A549 (cell line): ENCODE results near the gene C2CD3. TPM values are rescaled to one million over a fixed set of nuclear protein-coding genes. Genes with fewer than 3 reads are reported as not detected.

Experiments
- ATAC-seq, 2 experiments: fragments of 200-7000 bp in 1 of 2; fragments of >200 bp in 1 of 2; cut with Nextera tagmentation in 1 of 2; cut with Tn5 transposase in 1 of 2; 3 replicates each; pipeline versions ENCODE4 v1.8.0 to v1.9.1; 2018 to 2020; ENCODE audit warnings: mild to moderate bottlenecking in 1 of 2, moderate library complexity in 1 of 2
- CTCF ChIA-PET: fragments of 300-600 bp; sonication (Branson Sonifier 250); formaldehyde crosslinking; extraction: SDS; loops from one replicate; lab custom pipeline; 2021; ENCODE audit warnings: antibody characterized with exemption, inconsistent platforms; lab: Yijun Ruan, JAX
- POLR2A ChIA-PET: fragments of 350-600 bp; formaldehyde crosslinking; extraction: SDS; loops from one replicate; lab custom pipeline; 2021; ENCODE audit warnings: antibody characterized with exemption, inconsistent platforms; lab: Yijun Ruan, JAX
- DNase-seq, 2 experiments: peaks; one replicate each; pipeline versions ENCODE4 v3.0.0 to v3.0.0-alpha.2; 2011 to 2016; ENCODE audit warnings: low read depth in 1 of 2, low spot score in 1 of 2
- FAIRE-seq: peaks from 2 replicates; lab custom pipeline; 2011; peaks lifted over from hg19 to GRCh38; lab: Jason Lieb, UNC
- H3K27ac ChIP-seq, 2 experiments: fragments of >200 bp; sonication (Bioruptor Twin); formaldehyde crosslinking; 3 replicates each; pipeline ENCODE4 v1.5.1; 2016 to 2017
- H3K4me1 ChIP-seq: fragments of >200 bp; sonication (Bioruptor Twin); formaldehyde crosslinking; 3 replicates; pipeline ENCODE4 v1.6.1; 2016
- H3K4me2 ChIP-seq: fragments of >200 bp; sonication (Bioruptor Twin); formaldehyde crosslinking; 3 replicates; pipeline ENCODE4 v1.6.1; 2016
- H3K4me3 ChIP-seq: fragments of >200 bp; sonication (Bioruptor Twin); formaldehyde crosslinking; 3 replicates; pipeline ENCODE4 v1.5.1; 2016
- H3K9me3 ChIP-seq: fragments of >200 bp; sonication (Bioruptor Twin); formaldehyde crosslinking; 3 replicates; pipeline ENCODE4 v1.6.1; 2016
- ATOH8 ChIP-seq: fragments of 250-450 bp; sonication (Bioruptor Pico); IDR thresholded peaks from 2 replicates; pipeline ENCODE4 v1.5.0; 2020; ENCODE audit warnings: low read depth, mild to moderate bottlenecking, moderate library complexity
- BHLHE40 ChIP-seq: IDR thresholded peaks from 2 replicates; pipeline ENCODE4 v1.6.1; 2012; ENCODE audit warnings: low read depth, low read length, inconsistent platforms
- CBX2 ChIP-seq: fragments of 200-600 bp; sonication (generic); IDR thresholded peaks from 2 replicates; pipeline ENCODE4 v1.6.1; 2016; ENCODE audit warnings: low read depth, mild to moderate bottlenecking, borderline replicate concordance
- CTCF ChIP-seq: fragments of >200 bp; sonication (Bioruptor Twin); formaldehyde crosslinking; IDR thresholded peaks from 3 replicates; pipeline ENCODE4 v1.5.1; 2016
- E2F6 ChIP-seq: IDR thresholded peaks from 2 replicates; pipeline ENCODE4 v1.6.1; 2012; ENCODE audit warnings: low read depth, borderline replicate concordance
- EHF ChIP-seq: fragments of 250-450 bp; sonication (Bioruptor Pico); IDR thresholded peaks from 2 replicates; pipeline ENCODE4 v1.5.0; 2020; ENCODE audit warnings: mild to moderate bottlenecking
- ELK1 ChIP-seq: fragments of 150-350 bp; IDR thresholded peaks from 2 replicates; pipeline ENCODE4 v1.6.1; 2014; ENCODE audit warnings: low read depth, mild to moderate bottlenecking, low read length
- EP300 ChIP-seq, 2 experiments: fragments of >200 bp; sonication (Bioruptor Twin); formaldehyde crosslinking; IDR thresholded peaks; 2 replicates in 1 of 2; 3 replicates in 1 of 2; pipeline ENCODE4 v1.6.1; 2016 to 2017
- HDAC2 ChIP-seq: fragments of 200-600 bp; sonication (generic); IDR thresholded peaks from 2 replicates; pipeline ENCODE4 v1.6.1; 2016
- HEYL ChIP-seq: fragments of 250-450 bp; sonication (Bioruptor Pico); IDR thresholded peaks from 2 replicates; pipeline ENCODE4 v1.8.0; 2021; ENCODE audit warnings: mild to moderate bottlenecking, moderate library complexity
- HOXB5 ChIP-seq: fragments of 250-450 bp; sonication (Bioruptor Pico); IDR thresholded peaks from 2 replicates; pipeline ENCODE4 v1.5.0; 2020; ENCODE audit warnings: mild to moderate bottlenecking, moderate library complexity
- JUNB ChIP-seq: fragments of >200 bp; sonication (Bioruptor Twin); formaldehyde crosslinking; IDR thresholded peaks from 2 replicates; pipeline ENCODE4 v1.6.1; 2016
- KDM5A ChIP-seq: fragments of 200-600 bp; sonication (generic); IDR thresholded peaks from 2 replicates; pipeline ENCODE4 v1.6.1; 2016; ENCODE audit warnings: antibody characterized with exemption, mild to moderate bottlenecking
- MAFK ChIP-seq: fragments of 450-650 bp; IDR thresholded peaks from 2 replicates; pipeline ENCODE4 v1.6.1; 2014; ENCODE audit not compliant: partially characterized antibody
- MAX ChIP-seq: IDR thresholded peaks from 2 replicates; pipeline ENCODE4 v1.6.1; 2012
- MAZ ChIP-seq: fragments of 150-350 bp; IDR thresholded peaks from 2 replicates; pipeline ENCODE4 v1.6.1; 2014; ENCODE audit warnings: antibody characterized with exemption, low read depth, low read length, borderline replicate concordance
- MYC ChIP-seq: IDR thresholded peaks from 2 replicates; pipeline ENCODE4 v1.6.1; 2012; ENCODE audit warnings: mild to moderate bottlenecking, inconsistent platforms, low read length, improper control_type of control experiment, borderline replicate concordance
- NFE2L2 ChIP-seq: fragments of 150-350 bp; conservative IDR thresholded peaks from 2 replicates; pipeline ENCODE4 v1.6.1; 2014; ENCODE audit warnings: low read length
- PHF8 ChIP-seq: fragments of 200-600 bp; sonication (generic); IDR thresholded peaks from 2 replicates; pipeline ENCODE4 v1.6.1; 2016; ENCODE audit warnings: low read depth, mild to moderate bottlenecking, antibody characterized with exemption, moderate library complexity, borderline replicate concordance
- RARB ChIP-seq: fragments of 250-450 bp; sonication (Bioruptor Pico); IDR thresholded peaks from 2 replicates; pipeline ENCODE4 v1.8.0; 2021; ENCODE audit warnings: mild to moderate bottlenecking, moderate library complexity
- RCOR1 ChIP-seq: fragments of 150-350 bp; IDR thresholded peaks from 2 replicates; pipeline ENCODE4 v1.6.1; 2014; ENCODE audit warnings: antibody characterized with exemption, low read length, low read depth
- RNF2 ChIP-seq: fragments of 200-600 bp; sonication (generic); IDR thresholded peaks from 2 replicates; pipeline ENCODE4 v1.6.1; 2016; ENCODE audit warnings: low read depth, mild to moderate bottlenecking, antibody characterized with exemption, moderate library complexity, borderline replicate concordance
- TP53 ChIP-seq: fragments of 250-450 bp; sonication (Bioruptor Pico); IDR thresholded peaks from 2 replicates; pipeline ENCODE4 v1.5.0; 2021; ENCODE audit warnings: mild to moderate bottlenecking, moderate library complexity
- WGBS: methylation state at CpG from one replicate; pipeline ENCODE4 v1.1.6; 2017; ENCODE audit errors: missing lambda C conversion rate; 5-methylcytosine and 5-hydroxymethylcytosine counted together
- polyA plus RNA-seq, 4 experiments: library from polyadenylated mRNA; depleted of rRNA in 3 of 4; stranded (reverse); fragments of >200 nt; fragmentation: RNase III in 1 of 4; extraction: RNeasy Plus Mini Kit Qiagen cat#74134 plus additional on column Dnase treatment in 1 of 4; gene quantifications; 2 replicates in 3 of 4; 3 replicates in 1 of 4; pipeline ENCODE4 v1.2.3, GENCODE V29; 2011 to 2017

Gene C2CD3
- polyA plus RNA-seq, 2 of the 4 experiments (the other 2 are of a cell fraction) = 15.2 to 19.8 TPM

- ATAC-seq (no peak), FAIRE-seq (no peak), DNase-seq (no peak)
- ChIA-PET POLR2A (interaction anchor here (2.2 kb wide), 1 partner anchor 10 kb away, joined by 10 read pairs; the partner anchor contains the start of gene UCP2), CTCF (interaction anchor here (0.5 to 1.9 kb wide), 4 partner anchors 9 to 845 kb away, joined by 3 to 14 read pairs (median 3); no protein-coding TSS in a partner anchor)
- peaks cover 6% of the 10 kb centered on the region; the same call in 2 of the 3 replicates for H3K4me1 ChIP-seq
- no peak overlapping the region for H3K4me2 ChIP-seq
- H3K9me3 ChIP-seq = no peaks in the 10 kb centered on the region
- 87% methylated on average over 11 of the region's 11 CpGs for WGBS
- H3K27ac ChIP-seq = no peak overlapping the region
- no peak overlapping the region for H3K4me3 ChIP-seq
- TF ChIP-seq PHF8 (no peak), ELK1 (no peak), HOXB5 (CRISPR knock-in tag) (no peak), TP53 (no peak), RCOR1 (no peak)
Observed at GRCh38 chr11:73972620-73973449, 198.0 kb downstream of the C2CD3 start.

- Histone ChIP-seq H3K4me2 (no peak overlapping the region), H3K4me1 (peaks cover 6% of the 10 kb centered on the region; the same call in 2 of the 3 replicates), H3K27ac (no peak overlapping the region), H3K4me3 (no peak overlapping the region), H3K9me3 (no peaks in the 10 kb centered on the region)
- CTCF ChIA-PET = interaction anchor here (1.0 to 1.9 kb wide), 2 partner anchors 9 to 283 kb away, joined by 3 to 14 read pairs; no protein-coding TSS in a partner anchor
- no peak for FAIRE-seq
- TF ChIP-seq BHLHE40 = no peak
- TF ChIP-seq ATOH8 (CRISPR knock-in tag) = no peak
- no peak for TF ChIP-seq KDM5A
- no peak for TF ChIP-seq HDAC2
- TF ChIP-seq MYC = no peak
- TF ChIP-seq NFE2L2 = no peak
- no peak for TF ChIP-seq EHF (CRISPR knock-in tag)
- TF ChIP-seq JUNB = no peak
- no peak for TF ChIP-seq MAZ
- TF ChIP-seq MAFK = no peak
- no peak for TF ChIP-seq EP300 (IDR thresholded peaks at IDR 0.05)
- TF ChIP-seq HEYL = no peak
- no peak for TF ChIP-seq E2F6
- no peak for TF ChIP-seq CBX2
- TF ChIP-seq RNF2 = no peak
- no peak for TF ChIP-seq CTCF
- TF ChIP-seq RARB = no peak
- TF ChIP-seq PHF8 = no peak
- TF ChIP-seq MAX = no peak
- WGBS = 71% methylated on average over 1 of the region's 1 CpG
- DNase-seq = no peak
- POLR2A ChIA-PET = interaction anchor here (2.2 kb wide), 1 partner anchor 11 kb away, joined by 10 read pairs; the partner anchor contains the start of gene UCP2
- no peak for ATAC-seq
Observed at GRCh38 chr11:73972187-73972586, 198.6 kb downstream of the C2CD3 start.
